ENCODE data around the gene EEF1G. TPM values are rescaled to one million over a fixed set of nuclear protein-coding genes. Genes with fewer than 3 reads are reported as not detected.
"Not testable (repeated sequence)": the region's sequence is repeated elsewhere in the genome, so short reads cannot be mapped to it uniquely, and the experiment has no call there.

Gene EEF1G
- total RNA-seq, 4 donors from 2014 or later = 337 to 1,276 (median 1,207) TPM

- H3K4me1 ChIP-seq = peaks cover 16 to 37% (median 25%) of the 10 kb centered on the region in 4 donors
- no peaks in the 10 kb centered on the region for H3K9me3 ChIP-seq
- DNase-seq = no peak
- peak overlapping the region; percentile 93 to 98 (median 96) for H3K27ac ChIP-seq
- in situ Hi-C loops (cut with MboI; ENCODE audit: low pct_ligation_motif_present in 1 of 4, low pct_unique_long_range_greater_than_20kb in 1 of 4, low sequenced_read_pairs in 3 of 4) = loop anchor here in 1 of 4 donors (10.0 to 25.0 kb wide), 2 partner anchors 103 to 270 kb away; no protein-coding TSS in a partner anchor
- H3K4me3 ChIP-seq = peak overlapping the region; percentile 44 to 76 (median 66)
- H3K36me3 ChIP-seq = peaks cover 0 to 49% (median 22%) of the 10 kb centered on the region in 4 donors
- intact Hi-C loops (cut with DNase I; ENCODE audit: low total_unique reads) = no loop called here
- TF ChIP-seq CTCF (IDR thresholded peaks at IDR 0.05) (peak in 1 of 5 experiments; percentile 19), POLR2A (IDR thresholded peaks at IDR 0.05) (no peak)
- WGBS, 2 donors (ENCODE audit: low coverage in 1 of 2) = 0 to 13% methylated on average over 1 to 15 of the region's 17 CpGs
- H3K27me3 ChIP-seq = no peaks in the 10 kb centered on the region
Measured at GRCh38 chr11:62592146-62592815, 18.6 kb upstream of the EEF1G start.

- peak within 1 kb of the TSS; percentile 93 to 98 (median 96) for H3K27ac ChIP-seq
- in situ Hi-C loops (cut with MboI; ENCODE audit: low pct_ligation_motif_present in 1 of 4, low pct_unique_long_range_greater_than_20kb in 1 of 4, low sequenced_read_pairs in 3 of 4) = loop anchor here in 1 of 4 donors (10.0 to 25.0 kb wide), 2 partner anchors 103 to 271 kb away; no protein-coding TSS in a partner anchor
- no peaks in the 10 kb centered on the region for H3K9me3 ChIP-seq
- H3K4me1 ChIP-seq = peaks cover 16 to 37% (median 25%) of the 10 kb centered on the region in 4 donors
- H3K36me3 ChIP-seq = peaks cover 0 to 45% (median 20%) of the 10 kb centered on the region in 4 donors
- TF ChIP-seq CTCF (IDR thresholded peaks at IDR 0.05) = no peak
- peak; percentile 89 to 98 (median 98) for TF ChIP-seq POLR2AphosphoS5 (IDR thresholded peaks at IDR 0.05)
- TF ChIP-seq EP300 (IDR thresholded peaks at IDR 0.05; ENCODE audit: low read depth) = no peak
- peak; percentile 92 for TF ChIP-seq POLR2A (IDR thresholded peaks at IDR 0.05)
- peak within 1 kb of the TSS; percentile 44 to 76 (median 66) for H3K4me3 ChIP-seq
- peak; percentile 97 for DNase-seq
- intact Hi-C loops (cut with DNase I; ENCODE audit: low total_unique reads) = no loop called here
- H3K27me3 ChIP-seq = no peaks in the 10 kb centered on the region
- 0% methylated on average over 54 of the region's 58 CpGs; no CpG with 5 or more reads in 1 of the 2 donors for WGBS, 2 donors (ENCODE audit: low coverage in 1 of 2)
Measured at GRCh38 chr11:62591448-62592145, 17.9 kb upstream of the EEF1G start, which contains the start of gene TUT1. Gene TUT1, minus strand, starts transcription at chr11:62591523. Its CDS starts 38 bp downstream, at chr11:62591485.

GRCh38 chr11:62588966-62589637 lies 15.4 kb upstream of the EEF1G start:
- DNase-seq = no peak
- WGBS, 2 donors (ENCODE audit: low coverage in 1 of 2) = 44 to 69% methylated on average over 9 to 18 of the region's 18 CpGs
- intact Hi-C loops (cut with DNase I; ENCODE audit: low total_unique reads) = no loop called here
- peaks cover 16 to 37% (median 25%) of the 10 kb centered on the region in 4 donors for H3K4me1 ChIP-seq
- H3K9me3 ChIP-seq = no peaks in the 10 kb centered on the region
- H3K27ac ChIP-seq = no peak overlapping the region
- peaks cover 0 to 25% (median 12%) of the 10 kb centered on the region in 4 donors for H3K36me3 ChIP-seq
- no peak for TF ChIP-seq EP300 (IDR thresholded peaks at IDR 0.05; ENCODE audit: low read depth)
- TF ChIP-seq CTCF (IDR thresholded peaks at IDR 0.05) = peak in 1 of 5 experiments; percentile 8
- TF ChIP-seq POLR2A (IDR thresholded peaks at IDR 0.05) = no peak
- no peak overlapping the region for H3K4me3 ChIP-seq
- no peaks in the 10 kb centered on the region for H3K27me3 ChIP-seq
- in situ Hi-C loops (cut with MboI; ENCODE audit: low pct_ligation_motif_present in 1 of 4, low pct_unique_long_range_greater_than_20kb in 1 of 4, low sequenced_read_pairs in 3 of 4) = loop anchor here in 1 of 4 donors (25.0 kb wide), 1 partner anchor 273 kb away; no protein-coding TSS in a partner anchor

GRCh38 chr11:62585356-62585755 lies 11.7 kb upstream of the EEF1G start:
- H3K4me3 ChIP-seq; intact Hi-C loops (cut with DNase I; ENCODE audit: low total_unique reads); DNase-seq; H3K9me3 ChIP-seq; H3K27ac ChIP-seq; H3K27me3 ChIP-seq: not testable (repeated sequence)
- WGBS, 2 donors (ENCODE audit: low coverage in 1 of 2) = 86% methylated on average over 7 of the region's 7 CpGs; no CpG with 5 or more reads in 1 of the 2 donors
- peaks cover 3 to 12% (median 6%) of the 10 kb centered on the region in 4 donors for H3K4me1 ChIP-seq
- in situ Hi-C loops (cut with MboI; ENCODE audit: low pct_ligation_motif_present in 1 of 4, low pct_unique_long_range_greater_than_20kb in 1 of 4, low sequenced_read_pairs in 3 of 4) = loop anchor here in 1 of 4 donors (25.0 kb wide), 1 partner anchor 277 kb away; no protein-coding TSS in a partner anchor
- H3K36me3 ChIP-seq = peaks cover 0 to 31% (median 10%) of the 10 kb centered on the region in 4 donors

- WGBS, 2 donors (ENCODE audit: low coverage in 1 of 2) = 94 to 100% methylated on average over 3 to 4 of the region's 4 CpGs
- H3K36me3 ChIP-seq = peaks cover 0 to 28% (median 2%) of the 10 kb centered on the region in 4 donors
Measured at GRCh38 chr11:62581735-62582134, 8.0 kb upstream of the EEF1G start.

More at GRCh38 chr11:62581735-62582134, 8.0 kb upstream of the EEF1G start:
- H3K4me1 ChIP-seq; H3K9me3 ChIP-seq; H3K27me3 ChIP-seq; H3K4me3 ChIP-seq; intact Hi-C loops (cut with DNase I; ENCODE audit: low total_unique reads); H3K27ac ChIP-seq; DNase-seq: not testable (repeated sequence)
- in situ Hi-C loops (cut with MboI; ENCODE audit: low pct_ligation_motif_present in 1 of 4, low pct_unique_long_range_greater_than_20kb in 1 of 4, low sequenced_read_pairs in 3 of 4) = loop anchor here in 1 of 4 donors (25.0 kb wide), 1 partner anchor 281 kb away; no protein-coding TSS in a partner anchor

Data from transverse colon (tissue), 4 donors.